Measurements from ENCODE around the gene FAF1.

GRCh38 chr1:50893466-50893865 lies 66.6 kb downstream of the FAF1 start:
- no peak for TF ChIP-seq POLR2A (IDR thresholded peaks at IDR 0.05)
- no peak for TF ChIP-seq CTCF (IDR thresholded peaks at IDR 0.05 in 4 of 5, conservative IDR thresholded peaks at IDR 0.05 in 1 of 5)
